ENCODE results near the gene ZNF335. TPM values are rescaled to one million over a fixed set of nuclear protein-coding genes. Genes with fewer than 3 reads are reported as not detected.

ZNF335 gene
- total RNA-seq, 4 donors from 2014 or later, result 12.9 to 19.0 (median 15.3) TPM

- Histone ChIP-seq H3K36me3 (peaks cover 0 to 16% (median 3%) of the 10 kb centered on the region in 4 donors), H3K4me3 (peak within 1 kb of the TSS; percentile 53 to 61 (median 59)), H3K27me3 (peaks cover 0 to 14% (median 5%) of the 10 kb centered on the region in 4 donors), H3K9me3 (no peaks in the 10 kb centered on the region), H3K27ac (replicated peaks in 1 of 4) (peak within 1 kb of the TSS; percentile 77 to 81 (median 80)), H3K4me1 (peaks cover 18 to 35% (median 31%) of the 10 kb centered on the region in 4 donors)
- 2% methylated on average over 31 of the region's 58 CpGs for WGBS
- no peak for DNase-seq (ENCODE audit: extremely low spot score)
- intact Hi-C loops (cut with DNase I), result no loop called here
- TF ChIP-seq POLR2A (IDR thresholded peaks at IDR 0.05; ENCODE audit: low read depth) (peak; percentile 43), CTCF (IDR thresholded peaks at IDR 0.05) (no peak), EP300 (IDR thresholded peaks at IDR 0.05) (no peak), POLR2AphosphoS5 (IDR thresholded peaks at IDR 0.05) (peak in 1 of 2 donors; percentile 78)
Measured at GRCh38 chr20:45911486-45912343, 60.3 kb downstream of the ZNF335 start, which contains the start of gene PLTP. TSS of gene PLTP (minus strand) at chr20:45912155. CDS start at chr20:45911452, 703 bp downstream.

GRCh38 chr20:45910670-45911485 is 61.1 kb downstream of the ZNF335 start:
- Histone ChIP-seq H3K9me3 (no peaks in the 10 kb centered on the region), H3K4me3 (peak overlapping the region; percentile 53 to 61 (median 59)), H3K36me3 (peaks cover 0 to 23% (median 6%) of the 10 kb centered on the region in 4 donors), H3K4me1 (peaks cover 18 to 35% (median 31%) of the 10 kb centered on the region in 4 donors), H3K27ac (replicated peaks in 1 of 4) (peak overlapping the region; percentile 77 to 81 (median 80)), H3K27me3 (peaks cover 0 to 14% (median 5%) of the 10 kb centered on the region in 4 donors)
- TF ChIP-seq CTCF (IDR thresholded peaks at IDR 0.05) (no peak), POLR2AphosphoS5 (IDR thresholded peaks at IDR 0.05) (peak; percentile 80 to 89), POLR2A (IDR thresholded peaks at IDR 0.05; ENCODE audit: low read depth) (peak; percentile 38), EP300 (IDR thresholded peaks at IDR 0.05) (no peak)
- intact Hi-C loops (cut with DNase I), result no loop called here
- DNase-seq (ENCODE audit: extremely low spot score), result peak; percentile 100
- whole genome bisulfite sequencing, result 2% methylated on average over 32 of the region's 43 CpGs

GRCh38 chr20:45909817-45910669 is 62.0 kb downstream of the ZNF335 start:
- TF ChIP-seq POLR2AphosphoS5 (IDR thresholded peaks at IDR 0.05) (no peak), EP300 (IDR thresholded peaks at IDR 0.05) (no peak), CTCF (IDR thresholded peaks at IDR 0.05) (no peak), POLR2A (IDR thresholded peaks at IDR 0.05; ENCODE audit: low read depth) (no peak)
- Histone ChIP-seq H3K4me3 (peak overlapping the region; percentile 53 to 61 (median 59)), H3K36me3 (peaks cover 0 to 30% (median 10%) of the 10 kb centered on the region in 4 donors), H3K27me3 (peaks cover 0 to 14% (median 5%) of the 10 kb centered on the region in 4 donors), H3K4me1 (peaks cover 18 to 35% (median 31%) of the 10 kb centered on the region in 4 donors), H3K27ac (replicated peaks in 1 of 4) (peak overlapping the region; percentile 45 to 81 (median 69)), H3K9me3 (no peaks in the 10 kb centered on the region)
- 86% methylated on average over 20 of the region's 22 CpGs for WGBS
- intact Hi-C loops (cut with DNase I), result no loop called here
- no peak for DNase-seq (ENCODE audit: extremely low spot score)

- intact Hi-C loops (cut with DNase I), result no loop called here
- Histone ChIP-seq H3K27ac (replicated peaks in 1 of 4) (peak overlapping the region in 1 of 4 donors; percentile 58), H3K9me3 (no peaks in the 10 kb centered on the region), H3K27me3 (peaks cover 0 to 14% (median 5%) of the 10 kb centered on the region in 4 donors), H3K36me3 (peaks cover 0 to 36% (median 13%) of the 10 kb centered on the region in 4 donors), H3K4me1 (peaks cover 18 to 35% (median 31%) of the 10 kb centered on the region in 4 donors), H3K4me3 (no peak overlapping the region)
- no peak for DNase-seq (ENCODE audit: extremely low spot score)
- no peak for TF ChIP-seq CTCF (IDR thresholded peaks at IDR 0.05)
- no peak for TF ChIP-seq POLR2AphosphoS5 (IDR thresholded peaks at IDR 0.05)
- no peak for TF ChIP-seq EP300 (IDR thresholded peaks at IDR 0.05)
- no peak for TF ChIP-seq POLR2A (IDR thresholded peaks at IDR 0.05; ENCODE audit: low read depth)
- WGBS, result 90% methylated on average over 12 of the region's 12 CpGs
Measured at GRCh38 chr20:45909336-45909808, 62.6 kb downstream of the ZNF335 start.
